ENCODE results near the gene LACTB. TPM values are rescaled to one million over a fixed set of nuclear protein-coding genes. Genes with fewer than 3 reads are reported as not detected.

The LACTB gene
- total and polyA plus RNA-seq, 10 donors, result 11.7 to 39.6 (median 25.8) TPM

- Histone ChIP-seq H3K9me3 (no peaks in the 10 kb centered on the region), H3K4me3 (no peak overlapping the region), H3K36me3 (no peaks in the 10 kb centered on the region), H3K27ac (peak overlapping the region in 2 of 8 donors; percentile 0 to 8), H3K27me3 (replicated peaks in 1 of 7) (peaks cover 0 to 6% (median 0%) of the 10 kb centered on the region in 7 donors), H3K4me1 (peaks cover 0 to 11% (median 4%) of the 10 kb centered on the region in 6 donors)
- 62 to 71% (median 66%) methylated on average over 6 of the region's 6 CpGs for WGBS, 5 donors
- intact Hi-C loops (cut with DNase I; ENCODE audit: low total_unique reads), result loop anchor here (5.0 kb wide), 1 partner anchor 307 kb away; no protein-coding TSS in a partner anchor
- DNase-seq, result no peak
- TF ChIP-seq POLR2AphosphoS5 (IDR thresholded peaks at IDR 0.05), result peak in 1 of 3 donors; percentile 21
- TF ChIP-seq CTCF (IDR thresholded peaks at IDR 0.05 in 8 of 11, conservative IDR thresholded peaks at IDR 0.05 in 3 of 11), result no peak
- TF ChIP-seq POLR2A (IDR thresholded peaks at IDR 0.05), result no peak
Observed at GRCh38 chr15:63089260-63090043, 32.2 kb upstream of the LACTB start.

GRCh38 chr15:63090472-63090871, 31.2 kb upstream of the LACTB start:
- 82 to 91% (median 90%) methylated on average over 9 of the region's 9 CpGs for WGBS, 5 donors

GRCh38 chr15:63090887-63091286, 30.8 kb upstream of the LACTB start:
- no peaks in the 10 kb centered on the region for H3K36me3 ChIP-seq
- no peak overlapping the region for H3K4me3 ChIP-seq
- peaks cover 0 to 11% (median 4%) of the 10 kb centered on the region in 6 donors for H3K4me1 ChIP-seq
- 87 to 94% (median 93%) methylated on average over 10 of the region's 10 CpGs for WGBS, 5 donors
- no peaks in the 10 kb centered on the region for H3K9me3 ChIP-seq
- no peak for TF ChIP-seq POLR2AphosphoS5 (IDR thresholded peaks at IDR 0.05)
- TF ChIP-seq POLR2A (IDR thresholded peaks at IDR 0.05), result no peak
- TF ChIP-seq CTCF (IDR thresholded peaks at IDR 0.05 in 8 of 11, conservative IDR thresholded peaks at IDR 0.05 in 3 of 11), result no peak
- peaks cover 0 to 6% (median 0%) of the 10 kb centered on the region in 7 donors for H3K27me3 ChIP-seq (replicated peaks in 1 of 7)
- no peak for DNase-seq
- intact Hi-C loops (cut with DNase I; ENCODE audit: low total_unique reads), result loop anchor here (5.0 kb wide), 1 partner anchor 309 kb away; no protein-coding TSS in a partner anchor
- H3K27ac ChIP-seq, result no peak overlapping the region

More at GRCh38 chr15:63090472-63090871, 31.2 kb upstream of the LACTB start:
- Histone ChIP-seq H3K4me3 (no peak overlapping the region), H3K27ac (no peak overlapping the region), H3K36me3 (no peaks in the 10 kb centered on the region), H3K9me3 (no peaks in the 10 kb centered on the region), H3K27me3 (replicated peaks in 1 of 7) (peaks cover 0 to 6% (median 0%) of the 10 kb centered on the region in 7 donors), H3K4me1 (peaks cover 0 to 11% (median 4%) of the 10 kb centered on the region in 6 donors)
- intact Hi-C loops (cut with DNase I; ENCODE audit: low total_unique reads), result loop anchor here (5.0 kb wide), 1 partner anchor 308 kb away; no protein-coding TSS in a partner anchor
- DNase-seq, result no peak
- TF ChIP-seq POLR2A (IDR thresholded peaks at IDR 0.05) (no peak), CTCF (IDR thresholded peaks at IDR 0.05 in 8 of 11, conservative IDR thresholded peaks at IDR 0.05 in 3 of 11) (no peak)

Measured in spleen (tissue), 11 donors.